NCI-H82 treated with DMSO at 0.1 percent for 48 hours (cell line): ENCODE measurements around the gene PHF12.
"Not testable (repeated sequence)": the region's sequence is repeated elsewhere in the genome, so short reads cannot be mapped to it uniquely, and the experiment has no call there.

ENCODE experiments used
- DNase-seq: peaks from one replicate; lab custom pipeline; 2025; ENCODE audit not compliant: unreplicated experiment; lab: John Stamatoyannopoulos, UW

Gene PHF12

GRCh38 chr17:28904800-28905199, 46.5 kb downstream of the PHF12 start:
- peak; percentile 6 for DNase-seq

- not testable (repeated sequence) for DNase-seq
Measured at GRCh38 chr17:28903546-28903841, 47.8 kb downstream of the PHF12 start.

- peak; percentile 87 for DNase-seq
Measured at GRCh38 chr17:28902819-28903545, 48.3 kb downstream of the PHF12 start, which contains the start of gene DHRS13. Gene DHRS13, minus strand, starts transcription at chr17:28903079. Its CDS starts 135 bp downstream, at chr17:28902944.

- peak; percentile 45 for DNase-seq
Measured at GRCh38 chr17:28901866-28902818, 49.2 kb downstream of the PHF12 start.

GRCh38 chr17:28900986-28901726, 50.2 kb downstream of the PHF12 start:
- no peak for DNase-seq

- no peak for DNase-seq
Measured at GRCh38 chr17:28899212-28899815, 52.0 kb downstream of the PHF12 start.

GRCh38 chr17:28898527-28898955, 52.8 kb downstream of the PHF12 start:
- DNase-seq = no peak

GRCh38 chr17:28897769-28898526, 53.4 kb downstream of the PHF12 start:
- DNase-seq = no peak

- DNase-seq = peak; percentile 43
Measured at GRCh38 chr17:28896884-28897768, 54.2 kb downstream of the PHF12 start, which contains the start of gene FLOT2. Gene FLOT2, minus strand, starts transcription at chr17:28897733. Its CDS starts 159 bp downstream, at chr17:28897574.

- DNase-seq = no peak
Measured at GRCh38 chr17:28896491-28896883, 54.8 kb downstream of the PHF12 start.

- no peak for DNase-seq
Measured at GRCh38 chr17:28895794-28896447, 55.4 kb downstream of the PHF12 start.

- not testable (repeated sequence) for DNase-seq
Measured at GRCh38 chr17:28893248-28894183, 57.8 kb downstream of the PHF12 start.

- DNase-seq = no peak
Measured at GRCh38 chr17:28892024-28892423, 59.3 kb downstream of the PHF12 start.

- DNase-seq = no peak
Measured at GRCh38 chr17:28891201-28891600, 60.1 kb downstream of the PHF12 start.

- DNase-seq = no peak
Measured at GRCh38 chr17:28889996-28890395, 61.3 kb downstream of the PHF12 start.

- DNase-seq = no peak
Measured at GRCh38 chr17:28888832-28889231, 62.5 kb downstream of the PHF12 start.

GRCh38 chr17:28887871-28888471, 63.3 kb downstream of the PHF12 start:
- DNase-seq = no peak
